DMS79 treated with DMSO at 0.1 percent for 48 hours (cell line): Measurements from ENCODE around the gene TNRC18.
"Not testable (repeated sequence)": the region's sequence is repeated elsewhere in the genome, so short reads cannot be mapped to it uniquely, and the experiment has no call there.

Experiments used
- DNase-seq: peaks from one replicate; lab custom pipeline; 2025; lab: John Stamatoyannopoulos, UW

TNRC18 gene

GRCh38 chr7:5423306-5423975 is at the start of gene TNRC18:
TNRC18 (minus strand) TSS chr7:5423834; CDS start chr7:5421246, 2,588 bp downstream.
- peak; percentile 93 for DNase-seq

DNA sequence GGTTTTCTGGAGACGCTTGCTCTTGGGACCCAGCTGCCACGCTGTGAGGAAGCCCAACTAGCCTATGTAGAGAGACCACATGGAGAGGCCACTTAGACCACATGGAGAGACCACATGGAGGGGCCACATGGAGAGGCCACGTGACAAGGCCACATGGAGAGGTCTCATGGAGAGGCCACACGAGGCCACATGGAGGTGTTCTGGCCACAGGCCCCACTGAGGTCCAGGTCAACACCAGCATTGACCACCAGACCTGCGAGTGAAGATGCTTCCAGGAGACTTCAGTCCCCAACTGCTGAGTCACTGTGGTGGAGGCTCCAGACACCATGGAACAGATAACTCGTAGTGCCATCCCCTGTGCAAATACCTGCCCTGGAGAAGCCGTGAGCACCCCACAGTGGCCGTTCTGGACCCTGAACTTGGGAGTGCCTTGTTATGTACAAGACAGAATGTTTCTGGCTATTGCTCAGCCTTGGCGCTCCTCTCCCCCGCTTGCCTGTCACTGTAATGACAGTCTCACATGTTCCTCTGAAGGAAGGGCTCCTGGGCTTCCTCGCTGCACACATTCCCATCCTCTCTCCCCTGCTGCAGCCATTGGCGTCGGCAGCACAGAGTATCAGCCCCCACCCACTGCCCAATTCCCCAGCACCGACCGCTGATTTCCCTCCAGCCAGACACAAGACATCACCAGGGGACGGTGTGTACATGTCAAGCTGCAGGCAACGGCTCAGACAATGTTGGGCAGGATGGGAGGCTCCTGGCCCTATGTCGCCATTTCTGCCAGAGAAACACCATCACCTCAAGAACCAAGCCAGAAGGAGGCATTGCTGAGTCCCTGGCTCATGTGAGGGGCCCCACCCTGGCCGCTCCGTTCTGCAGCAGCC is 49.0 kb upstream of the TNRC18 start:
- peak; percentile 85 for DNase-seq

- DNase-seq = not testable (repeated sequence)
Observed at GRCh38 chr7:5471623-5472022, 48.0 kb upstream of the TNRC18 start.

DNA sequence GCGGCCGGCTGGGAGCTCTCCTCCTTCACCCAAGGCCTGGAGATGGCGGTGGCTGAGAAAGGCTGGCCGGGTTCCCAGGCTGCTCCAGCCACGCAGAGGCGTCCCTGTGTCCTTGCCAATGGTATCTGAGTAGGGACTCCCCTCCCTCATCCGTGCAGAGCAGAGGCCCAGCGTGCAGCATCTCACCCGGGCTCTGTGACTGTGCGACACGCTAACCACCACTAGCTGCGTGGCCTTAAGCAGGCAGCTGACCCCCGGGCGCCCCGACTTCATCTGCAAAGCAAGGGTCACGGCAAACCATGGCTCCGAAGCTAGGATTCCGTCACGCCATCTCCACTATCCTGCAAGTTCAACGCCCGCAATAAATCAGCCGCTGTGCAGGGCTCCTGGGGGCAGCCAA is 47.2 kb upstream of the TNRC18 start:
- peak; percentile 18 for DNase-seq

- DNase-seq = no peak
Observed at GRCh38 chr7:5470167-5470532, 46.5 kb upstream of the TNRC18 start.

- DNase-seq = no peak
Observed at GRCh38 chr7:5469375-5470166, 45.9 kb upstream of the TNRC18 start.

GRCh38 chr7:5467645-5468044 is 44.0 kb upstream of the TNRC18 start:
- no peak for DNase-seq

- no peak for DNase-seq
Observed at GRCh38 chr7:5466551-5466950, 42.9 kb upstream of the TNRC18 start.

DNA sequence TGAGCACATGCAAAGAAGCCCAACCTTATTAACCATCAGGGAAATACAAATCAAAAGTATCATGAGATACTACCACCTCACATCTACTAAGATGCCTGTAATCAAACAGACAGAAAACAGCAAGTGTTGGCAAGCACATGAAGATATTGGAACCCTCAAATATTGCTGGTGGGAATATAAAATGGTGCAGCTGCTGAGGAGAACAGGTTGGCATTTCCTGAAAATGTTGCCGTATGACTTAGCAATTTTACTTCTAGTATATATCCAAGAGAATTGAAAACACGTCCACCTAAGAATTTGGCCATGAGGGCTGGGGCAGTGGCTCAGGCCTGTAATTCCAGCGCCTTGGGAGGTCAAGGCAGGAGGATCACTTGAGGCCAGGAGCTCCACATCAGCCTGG is 39.4 kb upstream of the TNRC18 start:
- DNase-seq = no peak

DNA sequence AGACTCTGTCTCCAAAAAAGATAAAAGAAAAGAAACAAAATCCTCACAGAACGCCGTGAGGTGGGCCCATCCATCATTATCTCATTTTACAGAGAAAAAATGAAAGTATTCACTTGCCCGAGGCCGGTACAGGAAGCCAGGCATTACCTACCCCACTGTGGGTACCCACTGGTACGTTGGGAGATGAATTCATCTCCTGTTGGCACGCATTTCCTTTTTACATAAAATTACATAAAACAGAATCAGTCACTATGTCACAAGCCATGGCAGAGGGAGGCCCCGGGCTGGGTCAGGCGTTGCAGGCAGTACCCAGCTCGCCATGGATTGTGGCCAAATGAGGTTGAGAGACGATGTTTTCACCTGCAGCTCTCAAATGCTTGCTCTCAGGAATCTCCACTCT is 38.6 kb upstream of the TNRC18 start:
- no peak for DNase-seq

GRCh38 chr7:5458921-5459480 is 35.4 kb upstream of the TNRC18 start:
- no peak for DNase-seq

- DNase-seq = no peak
Observed at GRCh38 chr7:5457245-5457735, 33.7 kb upstream of the TNRC18 start.

GRCh38 chr7:5456409-5456808 is 32.8 kb upstream of the TNRC18 start:
- DNase-seq = no peak

- no peak for DNase-seq
Observed at GRCh38 chr7:5455581-5456219, 32.1 kb upstream of the TNRC18 start.

DNA sequence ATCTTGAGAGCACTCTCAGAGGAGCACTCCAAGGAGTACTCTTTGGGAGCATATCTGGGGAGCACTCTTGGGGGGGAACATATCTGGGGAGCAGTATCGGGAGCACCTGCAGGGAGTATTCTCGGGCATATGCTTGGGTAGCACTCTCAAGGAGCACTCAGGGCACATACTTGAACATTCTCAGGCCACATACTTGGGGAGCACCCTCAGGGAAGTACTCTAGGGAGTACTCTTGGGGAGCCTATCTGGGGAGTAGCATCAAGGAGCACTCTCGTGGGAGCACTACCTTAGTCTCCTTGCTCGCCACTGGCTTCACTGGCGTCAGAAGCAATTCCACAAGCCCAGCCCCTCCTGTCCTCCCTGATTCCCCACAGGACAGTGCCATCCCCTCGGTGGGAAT is 31.5 kb upstream of the TNRC18 start:
- no peak for DNase-seq

DNA sequence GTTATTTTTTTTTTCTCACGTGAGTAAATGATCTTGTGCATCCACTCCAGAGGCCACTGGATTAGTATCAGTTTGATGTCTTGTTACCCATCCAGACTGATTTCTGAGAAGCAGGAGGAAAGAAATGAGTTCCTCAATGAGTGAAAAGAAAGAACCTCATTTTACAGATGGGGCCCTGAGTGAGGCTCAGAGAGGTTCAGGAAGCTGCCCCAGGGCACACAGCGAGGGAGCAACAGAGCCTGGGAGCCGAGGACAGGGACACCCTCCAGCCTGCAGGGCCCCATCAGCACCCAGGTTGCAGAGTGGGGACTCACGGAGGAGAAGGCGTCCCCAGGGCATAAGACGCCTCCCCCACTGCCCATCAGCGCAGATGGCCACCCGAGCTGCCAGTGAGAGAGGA is 30.9 kb upstream of the TNRC18 start:
- DNase-seq = no peak

DNA sequence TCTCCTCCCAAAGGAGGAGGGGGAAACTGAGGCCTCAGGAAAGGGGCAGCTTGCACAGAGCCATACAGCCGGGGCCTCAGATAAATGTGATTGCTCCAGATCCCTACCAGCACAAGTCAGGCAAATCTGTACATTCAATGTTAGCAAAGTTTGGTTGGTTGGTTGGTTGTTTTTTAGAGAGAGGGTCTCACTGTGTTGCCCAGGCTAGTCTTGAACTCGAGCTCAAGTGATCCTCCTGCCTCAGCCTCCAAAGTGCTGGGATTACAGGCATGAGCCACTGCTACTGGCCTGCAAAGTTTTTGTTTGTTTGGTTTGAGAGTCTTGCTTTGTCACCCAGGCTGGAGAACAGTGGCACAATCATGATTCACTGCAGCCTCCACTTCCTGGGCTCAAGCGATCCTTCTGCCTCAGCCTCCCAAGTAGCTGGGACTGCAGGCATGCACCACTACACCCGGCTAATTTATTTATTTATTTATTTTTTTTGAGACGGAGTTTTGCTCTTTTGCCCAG is 30.0 kb upstream of the TNRC18 start:
- DNase-seq = no peak

- no peak for DNase-seq
Observed at GRCh38 chr7:5452937-5453540, 29.4 kb upstream of the TNRC18 start.

GRCh38 chr7:5452470-5452899 is 28.9 kb upstream of the TNRC18 start:
- no peak for DNase-seq

DNA sequence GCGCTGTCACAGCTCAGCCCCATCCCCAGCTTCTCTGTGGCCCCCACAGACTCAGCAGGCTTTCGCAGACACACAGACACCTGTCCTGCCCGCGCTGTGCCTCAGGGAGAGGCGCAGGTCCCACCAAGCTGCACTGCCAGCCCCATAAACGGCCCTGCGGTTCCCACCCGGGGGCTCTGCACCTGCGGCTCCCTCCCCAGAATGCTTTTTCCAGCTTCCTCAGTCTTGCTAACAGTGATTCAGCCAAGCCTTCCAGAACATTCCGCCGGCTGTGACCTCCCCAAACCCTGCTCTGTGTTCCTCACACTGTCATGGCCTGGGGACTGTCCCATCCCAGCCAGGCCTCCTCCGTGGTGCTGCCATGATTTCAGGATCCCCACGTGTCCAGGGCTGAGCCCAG is 27.8 kb upstream of the TNRC18 start:
- no peak for DNase-seq
